Measurements from ENCODE around the gene LEMD2.

GRCh38 chr6:33771146-33772081 is 17.5 kb downstream of the LEMD2 start:
- TF ChIP-seq, protein P1, sequence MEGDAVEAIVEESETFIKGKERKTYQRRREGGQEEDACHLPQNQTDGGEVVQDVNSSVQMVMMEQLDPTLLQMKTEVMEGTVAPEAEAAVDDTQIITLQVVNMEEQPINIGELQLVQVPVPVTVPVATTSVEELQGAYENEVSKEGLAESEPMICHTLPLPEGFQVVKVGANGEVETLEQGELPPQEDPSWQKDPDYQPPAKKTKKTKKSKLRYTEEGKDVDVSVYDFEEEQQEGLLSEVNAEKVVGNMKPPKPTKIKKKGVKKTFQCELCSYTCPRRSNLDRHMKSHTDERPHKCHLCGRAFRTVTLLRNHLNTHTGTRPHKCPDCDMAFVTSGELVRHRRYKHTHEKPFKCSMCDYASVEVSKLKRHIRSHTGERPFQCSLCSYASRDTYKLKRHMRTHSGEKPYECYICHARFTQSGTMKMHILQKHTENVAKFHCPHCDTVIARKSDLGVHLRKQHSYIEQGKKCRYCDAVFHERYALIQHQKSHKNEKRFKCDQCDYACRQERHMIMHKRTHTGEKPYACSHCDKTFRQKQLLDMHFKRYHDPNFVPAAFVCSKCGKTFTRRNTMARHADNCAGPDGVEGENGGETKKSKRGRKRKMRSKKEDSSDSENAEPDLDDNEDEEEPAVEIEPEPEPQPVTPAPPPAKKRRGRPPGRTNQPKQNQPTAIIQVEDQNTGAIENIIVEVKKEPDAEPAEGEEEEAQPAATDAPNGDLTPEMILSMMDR (IDR thresholded peaks at IDR 0.05): peak; percentile 92 to 97 (median 95)
- TF ChIP-seq POLR2AphosphoS5 (IDR thresholded peaks at IDR 0.05): peak; percentile 60
- peak; percentile 21 for TF ChIP-seq POLR2A (IDR thresholded peaks at IDR 0.05)
